MV-4-11 (cell line): ENCODE results near the gene PLEKHA7.
"Not testable (repeated sequence)": the region's sequence is repeated elsewhere in the genome, so short reads cannot be mapped to it uniquely, and the experiment has no call there.

ENCODE experiments used
- DNase-seq: peaks from one replicate; lab custom pipeline; 2025; lab: John Stamatoyannopoulos, UW

The PLEKHA7 gene, protein sequence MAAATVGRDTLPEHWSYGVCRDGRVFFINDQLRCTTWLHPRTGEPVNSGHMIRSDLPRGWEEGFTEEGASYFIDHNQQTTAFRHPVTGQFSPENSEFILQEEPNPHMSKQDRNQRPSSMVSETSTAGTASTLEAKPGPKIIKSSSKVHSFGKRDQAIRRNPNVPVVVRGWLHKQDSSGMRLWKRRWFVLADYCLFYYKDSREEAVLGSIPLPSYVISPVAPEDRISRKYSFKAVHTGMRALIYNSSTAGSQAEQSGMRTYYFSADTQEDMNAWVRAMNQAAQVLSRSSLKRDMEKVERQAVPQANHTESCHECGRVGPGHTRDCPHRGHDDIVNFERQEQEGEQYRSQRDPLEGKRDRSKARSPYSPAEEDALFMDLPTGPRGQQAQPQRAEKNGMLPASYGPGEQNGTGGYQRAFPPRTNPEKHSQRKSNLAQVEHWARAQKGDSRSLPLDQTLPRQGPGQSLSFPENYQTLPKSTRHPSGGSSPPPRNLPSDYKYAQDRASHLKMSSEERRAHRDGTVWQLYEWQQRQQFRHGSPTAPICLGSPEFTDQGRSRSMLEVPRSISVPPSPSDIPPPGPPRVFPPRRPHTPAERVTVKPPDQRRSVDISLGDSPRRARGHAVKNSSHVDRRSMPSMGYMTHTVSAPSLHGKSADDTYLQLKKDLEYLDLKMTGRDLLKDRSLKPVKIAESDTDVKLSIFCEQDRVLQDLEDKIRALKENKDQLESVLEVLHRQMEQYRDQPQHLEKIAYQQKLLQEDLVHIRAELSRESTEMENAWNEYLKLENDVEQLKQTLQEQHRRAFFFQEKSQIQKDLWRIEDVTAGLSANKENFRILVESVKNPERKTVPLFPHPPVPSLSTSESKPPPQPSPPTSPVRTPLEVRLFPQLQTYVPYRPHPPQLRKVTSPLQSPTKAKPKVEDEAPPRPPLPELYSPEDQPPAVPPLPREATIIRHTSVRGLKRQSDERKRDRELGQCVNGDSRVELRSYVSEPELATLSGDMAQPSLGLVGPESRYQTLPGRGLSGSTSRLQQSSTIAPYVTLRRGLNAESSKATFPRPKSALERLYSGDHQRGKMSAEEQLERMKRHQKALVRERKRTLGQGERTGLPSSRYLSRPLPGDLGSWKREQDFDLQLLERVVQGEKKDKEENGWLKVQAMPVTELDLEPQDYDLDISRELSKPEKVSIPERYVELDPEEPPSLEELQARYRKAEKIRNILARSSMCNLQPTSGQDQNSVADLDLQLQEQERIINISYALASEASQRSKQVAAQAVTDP

DNA sequence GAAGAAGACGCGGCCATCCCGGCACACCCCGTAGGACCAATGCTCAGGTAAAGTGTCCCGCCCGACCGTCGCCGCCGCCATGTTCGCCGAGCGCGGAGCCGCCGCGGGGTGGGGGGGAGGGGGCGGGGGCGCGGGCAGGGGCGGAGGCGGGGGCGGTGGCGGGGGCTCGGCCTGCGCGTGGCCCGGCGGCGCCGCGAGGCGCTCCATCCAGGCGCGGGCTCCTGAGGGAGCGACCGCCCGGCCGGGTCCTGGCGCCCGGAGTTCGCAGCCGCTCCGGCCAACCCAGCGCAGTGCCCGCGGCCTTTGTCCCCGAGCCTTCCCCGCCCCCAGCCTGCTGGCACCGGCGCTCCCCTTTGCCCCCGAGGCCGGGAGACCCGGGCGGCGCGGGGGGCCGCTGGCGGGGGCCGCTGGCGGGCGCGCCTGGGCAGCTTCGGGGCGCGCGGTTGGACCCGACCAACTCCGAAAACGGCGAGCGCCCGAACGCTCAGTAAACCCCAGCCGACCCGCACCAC is at the start of gene PLEKHA7:
PLEKHA7 (minus strand) TSS at position 94 of the 512 bp plus-strand sequence; CDS start at position 81, 13 bp downstream.
- DNase-seq: no peak

DNA sequence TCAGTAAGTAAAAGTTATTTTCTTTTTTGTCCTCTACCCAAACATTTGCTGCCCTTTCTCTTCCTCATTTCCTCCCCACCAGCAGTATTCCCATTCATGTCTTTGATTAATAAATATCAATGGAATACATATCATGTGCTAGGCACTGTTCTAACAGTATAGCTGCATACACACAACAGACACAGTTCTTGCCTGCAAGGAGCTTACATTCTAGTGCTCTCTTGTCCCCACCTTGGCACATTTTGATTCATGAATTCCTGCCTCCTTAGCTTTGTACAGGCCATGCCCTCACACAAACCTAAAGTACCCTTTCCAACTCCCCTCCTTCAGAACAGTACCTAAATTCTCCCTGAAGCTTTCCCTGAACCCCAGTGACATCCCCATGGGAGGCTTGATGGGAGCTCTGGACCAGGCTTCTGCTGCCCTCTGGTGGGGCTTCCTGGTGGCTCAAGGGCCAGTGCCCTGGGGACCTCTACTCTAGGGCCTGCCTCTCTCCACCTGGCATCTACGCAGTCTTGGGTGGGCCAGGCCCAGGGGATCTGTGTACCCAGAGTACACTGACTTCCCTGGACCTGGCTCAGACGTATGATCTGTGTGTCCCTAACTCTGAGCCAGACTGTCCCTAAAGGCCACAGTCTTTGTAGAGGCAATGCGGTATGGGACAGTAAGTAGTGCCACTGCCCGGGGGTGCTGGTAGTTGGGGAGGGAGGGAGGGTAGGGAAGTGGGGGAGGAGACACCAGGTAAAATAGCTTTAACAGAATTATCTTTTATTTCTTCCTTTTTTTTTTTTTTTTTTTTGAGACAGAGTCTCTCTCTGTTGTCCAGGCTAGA is 49.2 kb upstream of the PLEKHA7 start:
- DNase-seq: peak; percentile 36

DNA sequence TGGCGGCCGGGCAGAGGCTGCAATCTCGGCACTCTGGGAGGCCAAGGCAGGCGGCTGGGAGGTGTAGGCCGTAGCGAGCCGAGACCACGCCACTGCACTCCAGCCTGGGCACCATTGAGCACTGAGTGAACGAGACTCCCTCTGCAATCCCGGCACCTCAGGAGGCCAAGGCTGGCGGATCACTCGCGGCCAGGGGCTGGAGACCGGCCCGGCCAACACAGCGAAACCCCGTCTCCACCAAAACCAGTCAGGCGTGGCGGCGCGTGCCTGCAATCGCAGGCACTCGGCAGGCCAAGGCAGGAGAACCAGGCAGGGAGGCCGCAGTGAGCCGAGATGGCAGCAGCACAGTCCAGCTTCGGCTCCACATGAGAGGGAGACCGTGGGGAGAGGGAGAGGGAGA is 36.9 kb upstream of the PLEKHA7 start:
- DNase-seq: not testable (repeated sequence)

DNA sequence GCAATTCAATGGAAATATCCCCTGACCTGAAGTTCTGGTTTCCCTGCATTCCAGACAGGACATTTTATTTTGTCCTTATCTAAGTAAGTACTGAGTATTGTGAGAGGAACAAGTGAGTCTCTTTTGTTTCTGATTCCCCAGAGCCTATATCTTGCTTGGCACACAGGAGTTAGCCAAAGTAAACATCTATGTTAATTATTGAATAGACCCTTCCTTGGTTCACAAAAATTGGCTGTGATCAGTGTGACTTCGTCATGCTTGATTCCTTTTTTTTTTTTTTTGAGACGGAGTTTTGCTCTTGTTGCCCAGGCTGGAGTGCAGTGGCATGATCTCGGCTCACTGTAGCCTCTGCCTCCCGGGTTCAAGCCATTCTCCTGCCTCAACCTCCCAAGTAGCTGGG is 34.3 kb upstream of the PLEKHA7 start:
- DNase-seq: not testable (repeated sequence)

DNA sequence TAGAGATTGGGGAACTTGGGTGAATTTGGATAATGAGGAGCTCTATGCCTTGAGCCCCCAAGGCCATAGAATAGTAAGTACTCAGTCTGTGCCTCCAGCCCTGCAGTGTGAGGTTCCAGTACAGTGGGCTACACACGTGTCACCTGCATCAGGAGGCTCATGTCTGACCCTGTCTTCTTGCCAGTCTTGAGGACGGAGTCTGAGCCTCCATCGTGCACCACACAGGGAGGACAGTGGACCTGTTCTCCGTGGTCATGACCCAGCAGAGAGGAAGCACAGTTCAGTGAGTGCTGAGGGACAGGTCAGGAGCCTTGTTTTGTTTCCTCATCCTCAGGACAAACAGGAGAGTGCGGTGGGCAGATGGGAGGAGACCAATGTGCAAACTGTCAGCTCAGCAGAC is 32.5 kb upstream of the PLEKHA7 start:
- no peak for DNase-seq

DNA sequence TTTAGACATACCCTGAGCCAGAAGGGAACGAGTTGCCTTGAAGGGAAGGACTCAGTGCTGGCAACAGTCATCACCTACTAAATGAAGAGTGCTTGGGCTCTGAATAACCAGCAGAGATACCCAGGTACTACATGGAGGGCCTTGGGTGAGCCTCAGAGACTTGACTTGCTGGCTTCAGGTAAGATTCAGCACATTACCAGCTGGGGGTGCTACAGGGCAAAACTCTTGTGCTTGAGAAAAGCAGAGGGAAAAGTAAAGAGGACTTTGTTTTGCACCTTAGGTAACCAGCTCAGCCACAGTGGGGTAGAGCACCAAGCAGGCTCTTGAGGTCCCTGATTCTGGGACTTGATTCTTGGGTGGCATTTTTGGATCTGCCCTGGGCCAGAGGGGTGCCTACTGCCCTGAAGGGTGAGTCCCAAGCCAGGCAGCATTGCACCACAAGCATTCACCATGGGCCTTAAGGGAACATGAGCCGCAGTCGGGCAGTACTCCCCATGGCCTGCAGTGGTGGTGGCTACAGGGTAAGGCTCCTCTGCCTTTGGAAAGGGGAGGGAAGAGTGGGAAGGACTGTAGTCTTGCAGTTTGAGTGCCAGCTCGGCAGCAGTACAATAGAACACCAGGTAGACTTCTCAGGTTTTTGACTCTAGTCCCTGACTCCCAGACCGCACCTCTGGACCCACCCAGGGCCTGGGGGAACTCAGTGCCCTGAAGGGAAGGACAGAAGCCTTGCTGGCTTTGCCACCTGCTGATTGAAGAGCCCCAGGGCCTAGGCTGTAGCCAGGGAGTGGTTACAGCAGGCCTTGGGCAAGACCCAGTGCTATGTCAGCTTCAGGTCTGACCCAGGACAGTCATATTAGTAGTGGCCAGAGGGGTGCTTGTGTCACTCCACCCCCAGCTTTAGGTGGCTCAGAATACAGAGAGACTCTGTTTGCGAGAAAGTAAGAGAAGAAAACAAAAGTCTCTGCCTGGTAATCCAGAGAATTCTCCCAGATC is 22.7 kb upstream of the PLEKHA7 start:
- no peak for DNase-seq

DNA sequence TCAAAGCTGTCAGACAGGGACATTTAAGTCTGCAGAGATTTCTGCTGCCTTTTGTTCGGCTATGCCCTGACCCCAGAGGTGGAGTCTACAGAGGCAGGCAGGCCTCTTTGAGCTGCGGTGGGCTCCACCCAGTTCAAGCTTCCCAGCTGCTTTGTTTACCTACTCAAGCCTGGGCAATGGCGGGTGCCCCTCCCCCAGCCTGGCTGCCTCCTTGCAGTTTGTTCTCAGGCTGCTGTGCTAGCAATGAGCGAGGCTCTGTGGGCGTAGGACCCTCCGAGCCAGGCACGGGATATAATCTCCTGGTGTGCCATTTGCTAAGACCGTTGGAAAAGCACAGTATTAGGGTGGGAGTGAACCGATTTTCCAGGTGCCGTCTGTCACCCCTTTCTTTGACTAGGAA is 19.8 kb upstream of the PLEKHA7 start:
- not testable (repeated sequence) for DNase-seq

DNA sequence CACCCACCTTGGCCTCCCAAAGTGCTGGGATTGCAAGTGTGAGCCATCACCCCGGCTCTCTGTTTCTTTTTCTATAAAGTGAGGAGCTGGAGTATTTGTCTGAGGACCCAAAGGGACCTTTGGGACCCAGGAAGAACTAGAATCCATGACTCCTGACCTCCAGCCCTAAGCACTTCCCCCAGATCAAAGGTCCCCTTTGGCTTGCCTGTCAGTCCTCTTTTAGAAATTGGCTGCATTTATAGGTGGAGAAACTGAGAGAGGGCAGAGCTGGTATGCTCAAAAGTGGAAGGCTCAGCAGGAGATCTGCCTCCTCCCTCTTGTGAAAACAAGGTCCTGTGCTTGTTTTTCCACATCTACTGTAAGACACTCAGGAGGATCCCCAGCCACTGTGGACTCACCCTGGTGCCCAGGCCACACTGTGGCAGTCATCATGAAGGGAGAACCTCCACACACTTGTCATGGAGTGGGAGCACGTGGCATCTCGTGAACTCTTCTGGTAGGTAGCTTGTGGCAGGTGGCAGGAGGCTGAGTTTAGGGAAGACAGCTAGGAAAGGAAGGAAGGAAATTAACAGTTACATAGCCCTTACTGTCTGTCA is 12.4 kb upstream of the PLEKHA7 start:
- DNase-seq: no peak

DNA sequence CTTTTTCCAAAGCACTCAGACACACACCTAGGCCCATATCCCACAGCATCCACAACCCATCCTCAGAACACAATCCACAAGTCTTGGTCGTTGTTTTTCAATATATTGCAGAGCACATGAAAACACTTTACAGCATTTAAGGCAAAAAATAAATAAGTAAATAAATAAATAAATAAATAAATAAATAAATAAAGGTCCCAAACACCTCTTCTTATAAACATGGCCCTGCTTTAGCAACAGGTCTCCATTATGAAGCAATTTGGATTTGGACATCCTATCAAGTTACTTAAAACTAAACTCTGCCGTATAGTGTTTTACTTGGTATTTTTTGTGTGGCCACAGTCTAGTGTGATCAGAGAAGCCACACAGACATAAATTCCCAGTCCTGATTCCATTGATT is 10.7 kb upstream of the PLEKHA7 start:
- no peak for DNase-seq

DNA sequence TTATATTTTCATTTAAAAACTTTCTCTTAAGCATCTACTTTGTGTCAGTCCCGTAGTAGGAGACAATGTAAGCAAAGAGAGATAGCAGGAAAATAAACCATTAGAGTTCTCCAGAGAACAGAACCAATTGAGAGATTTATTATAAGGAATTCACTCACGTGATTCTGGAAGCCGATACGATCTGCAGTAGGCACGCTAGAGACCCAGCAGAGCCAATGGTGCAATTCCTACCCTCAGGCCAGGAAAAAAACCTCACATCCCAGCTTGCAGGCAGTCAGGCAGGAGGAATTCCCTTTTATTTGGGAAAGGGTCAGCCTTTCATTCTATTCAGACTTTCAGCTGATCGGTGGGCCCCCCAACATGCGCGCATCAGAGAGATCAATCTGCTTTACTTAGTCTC is 7.3 kb upstream of the PLEKHA7 start:
- no peak for DNase-seq

DNA sequence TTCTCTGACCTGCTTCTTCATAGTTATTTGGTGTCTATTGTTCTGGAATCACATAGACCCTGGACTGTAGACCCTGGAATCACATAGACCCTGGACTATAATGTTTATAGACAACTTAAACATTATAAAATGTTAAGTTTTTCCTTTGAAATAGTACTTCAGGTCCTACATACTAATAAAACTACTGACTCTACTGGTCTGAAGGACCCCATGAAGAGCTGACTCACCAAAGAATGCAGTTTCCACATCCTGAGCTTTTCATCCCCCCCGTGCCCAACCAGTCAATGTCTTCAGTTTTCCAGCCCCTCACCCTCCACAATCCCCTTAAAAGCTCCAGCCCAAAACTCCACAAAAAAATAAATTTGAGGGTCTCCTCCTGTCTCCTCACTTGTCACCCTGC is 6.6 kb upstream of the PLEKHA7 start:
- DNase-seq: no peak

DNA sequence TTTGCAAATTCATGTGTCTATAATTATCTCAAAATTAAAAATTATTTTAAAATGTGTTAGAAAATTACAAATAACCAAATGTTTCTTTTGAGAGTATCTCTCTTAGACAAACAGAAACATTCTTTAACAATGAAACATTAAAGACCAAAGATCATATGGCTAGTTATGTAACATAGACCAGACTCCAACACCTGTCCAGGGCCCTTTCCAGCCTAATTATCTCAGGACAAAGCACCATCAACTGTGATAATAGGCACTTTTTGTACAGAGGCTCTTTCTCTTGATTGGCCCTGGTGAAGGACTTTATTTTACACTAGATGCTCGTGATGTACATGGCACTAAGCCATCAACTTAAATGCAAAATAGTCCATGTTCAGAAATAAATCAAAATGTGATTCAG is 5.0 kb upstream of the PLEKHA7 start:
- DNase-seq: no peak

DNA sequence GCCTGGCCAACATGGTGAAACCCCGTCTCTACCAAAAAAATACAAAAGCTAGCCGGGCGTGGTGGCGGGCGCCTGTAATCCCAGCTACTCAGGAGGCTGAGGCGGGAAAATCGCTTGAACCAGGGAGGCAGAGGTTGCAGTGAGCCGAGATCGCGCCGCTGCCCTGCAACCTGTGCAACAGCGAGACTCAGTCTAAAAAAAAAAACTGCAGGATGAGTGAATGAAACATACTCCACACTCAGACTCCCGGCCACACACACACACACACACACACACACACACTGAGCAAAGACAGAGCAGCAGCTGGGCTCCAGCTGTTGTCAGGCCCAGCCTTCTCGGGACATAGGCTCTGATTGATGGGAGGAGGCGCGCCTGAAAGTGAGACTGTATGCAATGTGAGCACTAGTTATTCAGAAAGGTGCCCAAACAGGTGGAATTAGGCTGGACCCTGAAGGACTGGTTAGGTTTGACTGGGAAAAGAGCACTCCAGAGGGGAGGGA is 1.5 kb upstream of the PLEKHA7 start:
- DNase-seq: no peak

DNA sequence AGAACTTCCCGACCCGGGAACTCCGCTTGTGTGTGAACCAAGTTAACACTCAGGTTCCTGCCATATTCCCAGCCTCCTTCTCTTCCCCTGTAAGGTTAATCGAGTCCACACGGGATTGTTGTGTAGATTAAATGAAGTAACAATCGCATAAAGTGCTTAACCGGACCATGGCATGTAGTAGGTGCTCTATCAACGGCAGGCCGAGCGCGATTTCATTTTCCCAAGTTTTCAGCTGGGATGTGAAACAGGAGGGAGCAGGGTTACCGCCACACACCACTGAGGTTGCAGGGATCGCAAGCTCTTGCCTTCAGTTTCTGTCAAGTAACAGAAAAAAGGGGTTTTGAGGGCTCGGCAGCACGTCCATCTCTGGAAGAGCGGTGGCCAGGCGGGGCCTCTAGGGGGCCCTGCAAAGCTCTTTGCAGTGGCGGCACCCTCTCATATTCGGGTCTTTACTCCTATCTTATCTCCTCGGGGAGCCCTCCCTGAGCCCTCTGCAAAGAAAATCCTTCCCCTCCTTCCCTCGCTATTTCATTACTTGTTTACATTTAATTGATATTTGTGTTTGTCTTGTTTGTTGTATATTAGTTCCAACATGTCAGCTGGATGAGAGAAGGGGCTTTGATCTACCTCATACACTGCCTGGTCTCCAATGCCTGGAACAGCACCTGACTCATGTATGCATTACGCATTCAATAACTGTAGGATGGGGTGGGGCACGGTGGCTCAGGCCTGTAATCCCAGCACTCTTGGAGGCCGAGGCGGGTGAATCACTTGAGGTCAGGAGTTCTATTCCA is 816 bp upstream of the PLEKHA7 start:
- no peak for DNase-seq

DNA sequence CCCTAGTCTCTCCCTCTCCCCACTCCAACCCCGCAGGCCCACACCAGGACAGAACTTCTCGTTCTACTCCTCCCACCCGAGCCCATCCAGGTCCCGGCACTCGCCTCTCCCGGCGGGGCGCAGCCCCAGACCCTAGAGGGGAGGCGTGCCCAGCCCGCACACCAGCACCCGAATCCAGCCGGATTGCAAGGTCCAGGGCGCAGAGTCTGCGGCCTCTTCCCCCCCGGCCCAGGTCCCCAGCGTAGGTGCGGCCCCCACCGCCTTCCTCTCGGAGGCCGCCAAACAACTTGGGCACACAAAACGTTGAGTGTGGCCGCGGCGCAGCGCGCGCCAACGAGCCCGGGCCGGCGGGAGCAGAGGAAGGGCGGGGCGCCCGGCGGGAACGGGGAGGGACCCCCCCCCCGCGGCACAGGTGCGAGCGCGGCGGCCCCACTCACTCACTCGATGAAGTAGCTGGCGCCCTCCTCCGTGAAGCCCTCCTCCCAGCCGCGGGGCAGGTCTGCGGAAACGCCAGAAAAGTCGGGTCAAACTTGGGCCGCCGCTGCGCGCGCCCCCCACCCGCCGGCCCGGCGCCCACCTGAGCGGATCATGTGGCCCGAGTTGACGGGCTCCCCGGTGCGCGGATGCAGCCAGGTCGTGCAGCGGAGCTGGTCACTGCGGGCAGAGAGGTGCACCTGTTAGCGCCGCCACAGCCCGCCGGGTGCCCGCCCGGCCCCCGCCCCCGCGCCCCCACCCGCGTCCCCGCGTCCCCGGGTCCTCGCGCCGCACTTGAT is 480 bp downstream of the PLEKHA7 start:
- DNase-seq: no peak

DNA sequence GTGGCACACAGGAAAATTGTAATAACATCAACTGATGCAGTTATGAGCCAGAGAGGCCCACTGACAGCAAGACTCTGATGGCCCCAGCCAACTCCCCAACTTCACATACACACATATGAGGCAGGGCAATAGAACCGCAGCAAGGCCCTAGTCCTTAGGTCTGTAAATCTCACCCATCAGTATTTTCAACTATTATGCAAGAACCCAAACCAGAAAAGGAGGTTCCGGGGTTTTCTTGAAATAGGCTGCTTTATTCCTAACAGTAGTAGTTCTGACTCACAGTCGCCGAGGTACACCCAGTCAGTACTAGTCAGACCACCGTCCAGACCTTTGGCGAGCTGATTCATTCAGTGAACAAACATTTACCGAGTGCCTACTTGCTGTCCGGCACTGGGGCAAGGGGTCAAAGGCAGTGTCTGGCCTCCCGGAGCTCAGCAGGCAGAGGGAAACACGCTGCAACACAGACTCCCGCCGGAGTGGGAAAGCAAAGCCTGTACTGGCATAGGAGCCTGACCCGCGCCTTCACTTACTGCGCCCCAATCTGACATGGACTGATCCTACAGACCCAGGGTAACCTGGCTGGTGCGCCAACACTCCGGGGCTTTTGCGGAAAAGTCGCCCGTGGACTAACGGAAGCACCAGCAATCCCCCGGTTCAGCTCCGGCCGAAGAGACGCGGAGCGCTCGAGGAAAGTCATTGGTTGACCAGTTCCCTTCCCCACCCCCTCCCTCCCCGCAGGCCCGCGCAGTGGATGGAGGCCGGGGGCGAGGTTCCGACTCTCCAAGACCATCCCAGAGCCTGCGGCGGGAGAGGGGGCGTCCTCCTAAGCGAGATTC is 1.3 kb downstream of the PLEKHA7 start:
- DNase-seq: peak; percentile 75

DNA sequence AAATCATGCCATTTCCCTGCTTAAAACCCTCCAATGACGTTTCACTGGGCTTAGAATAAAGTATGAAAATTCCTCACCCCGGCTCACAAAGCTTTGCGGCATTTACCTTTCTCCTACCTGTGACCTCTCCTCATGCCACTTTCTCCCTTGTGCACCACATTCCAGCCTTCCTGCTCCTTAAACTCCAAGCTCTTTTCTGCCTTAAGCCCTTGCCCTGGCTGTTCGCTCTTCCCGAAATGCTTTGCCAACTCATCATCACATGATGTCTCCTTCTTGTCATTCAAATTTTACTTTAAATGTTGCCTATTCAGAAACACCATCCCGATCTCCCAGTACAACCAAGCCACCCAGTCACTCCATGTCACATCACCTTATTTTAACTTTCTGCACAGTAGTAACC is 2.0 kb downstream of the PLEKHA7 start:
- no peak for DNase-seq
